ENCODE data around the gene AURKAIP1.

The AURKAIP1 gene

DNA sequence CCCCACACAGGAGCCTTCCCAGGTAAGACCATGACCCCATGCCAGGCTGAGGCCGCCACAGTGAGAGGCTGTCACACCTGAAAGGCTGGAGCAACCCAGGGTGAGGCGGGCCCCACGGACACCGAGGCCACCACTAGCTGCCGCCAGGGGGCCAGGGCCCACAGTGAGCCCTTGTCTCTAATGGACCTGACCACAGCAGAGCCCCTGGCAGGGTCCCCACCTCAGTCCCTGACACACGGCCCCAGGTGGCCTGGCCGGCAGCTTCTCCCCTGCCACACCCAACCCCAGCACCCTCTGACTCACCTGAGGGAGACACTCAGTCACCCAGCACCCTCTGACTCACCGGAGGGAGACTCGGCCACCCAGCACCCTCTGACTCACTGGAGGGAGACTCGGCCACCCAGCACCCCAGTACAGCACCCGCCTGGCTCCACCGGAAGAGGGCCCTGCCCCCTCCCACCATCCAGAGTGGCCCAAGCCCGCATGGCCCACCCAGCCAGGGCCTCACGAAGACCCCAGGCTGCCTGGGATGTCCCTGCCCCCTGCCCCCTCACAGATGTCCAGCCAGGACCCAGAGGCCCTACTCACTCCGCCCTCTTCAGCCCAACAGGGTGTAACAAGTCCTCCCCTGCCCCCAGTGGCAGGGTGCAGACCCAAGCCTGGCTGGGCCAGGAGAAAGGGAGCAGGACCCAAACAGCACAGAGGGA is 30.2 kb downstream of the AURKAIP1 start:
- H3K27me3 ChIP-seq (ENCODE audit: control insufficient read depth, insufficient read depth, low read length): no peaks in the 10 kb centered on the region
- no peak overlapping the region for H3K4me3 ChIP-seq (ENCODE audit: low read length)
- H3K9ac ChIP-seq (ENCODE audit: low read length): peak overlapping the region; percentile 43
- peaks cover 47% of the 10 kb centered on the region for H3K4me1 ChIP-seq (ENCODE audit: control insufficient read depth, insufficient read depth, low read length)
- H3K9me3 ChIP-seq (ENCODE audit: control insufficient read depth, low read length): no peaks in the 10 kb centered on the region
- no peaks in the 10 kb centered on the region for H3K36me3 ChIP-seq (ENCODE audit: control insufficient read depth, insufficient read depth, low read length)

- Histone ChIP-seq H3K27me3 (ENCODE audit: control insufficient read depth, insufficient read depth, low read length) (no peaks in the 10 kb centered on the region), H3K4me3 (ENCODE audit: low read length) (no peak overlapping the region), H3K9me3 (ENCODE audit: control insufficient read depth, low read length) (no peaks in the 10 kb centered on the region), H3K36me3 (ENCODE audit: control insufficient read depth, insufficient read depth, low read length) (no peaks in the 10 kb centered on the region), H3K4me1 (ENCODE audit: control insufficient read depth, insufficient read depth, low read length) (peaks cover 47% of the 10 kb centered on the region), H3K9ac (ENCODE audit: low read length) (peak overlapping the region; percentile 36)
These were observed 31.1 kb downstream of the AURKAIP1 start for GRCh38 chr1:1343811-1344421.

GRCh38 chr1:1342584-1343115 is 32.4 kb downstream of the AURKAIP1 start:
- no peaks in the 10 kb centered on the region for H3K9me3 ChIP-seq (ENCODE audit: control insufficient read depth, low read length)
- peaks cover 44% of the 10 kb centered on the region for H3K4me1 ChIP-seq (ENCODE audit: control insufficient read depth, insufficient read depth, low read length)
- H3K27me3 ChIP-seq (ENCODE audit: control insufficient read depth, insufficient read depth, low read length): no peaks in the 10 kb centered on the region
- H3K9ac ChIP-seq (ENCODE audit: low read length): no peak overlapping the region
- no peak overlapping the region for H3K4me3 ChIP-seq (ENCODE audit: low read length)
- no peaks in the 10 kb centered on the region for H3K36me3 ChIP-seq (ENCODE audit: control insufficient read depth, insufficient read depth, low read length)

GRCh38 chr1:1342061-1342562 is 32.9 kb downstream of the AURKAIP1 start:
- Histone ChIP-seq H3K36me3 (ENCODE audit: control insufficient read depth, insufficient read depth, low read length) (no peaks in the 10 kb centered on the region), H3K27me3 (ENCODE audit: control insufficient read depth, insufficient read depth, low read length) (no peaks in the 10 kb centered on the region), H3K9ac (ENCODE audit: low read length) (no peak overlapping the region), H3K4me3 (ENCODE audit: low read length) (no peak overlapping the region), H3K4me1 (ENCODE audit: control insufficient read depth, insufficient read depth, low read length) (peaks cover 44% of the 10 kb centered on the region), H3K9me3 (ENCODE audit: control insufficient read depth, low read length) (no peaks in the 10 kb centered on the region)

GRCh38 chr1:1341549-1342021 is 33.4 kb downstream of the AURKAIP1 start:
- no peak overlapping the region for H3K9ac ChIP-seq (ENCODE audit: low read length)
- peaks cover 40% of the 10 kb centered on the region for H3K4me1 ChIP-seq (ENCODE audit: control insufficient read depth, insufficient read depth, low read length)
- no peak overlapping the region for H3K4me3 ChIP-seq (ENCODE audit: low read length)
- no peaks in the 10 kb centered on the region for H3K27me3 ChIP-seq (ENCODE audit: control insufficient read depth, insufficient read depth, low read length)
- no peaks in the 10 kb centered on the region for H3K36me3 ChIP-seq (ENCODE audit: control insufficient read depth, insufficient read depth, low read length)
- no peaks in the 10 kb centered on the region for H3K9me3 ChIP-seq (ENCODE audit: control insufficient read depth, low read length)

DNA sequence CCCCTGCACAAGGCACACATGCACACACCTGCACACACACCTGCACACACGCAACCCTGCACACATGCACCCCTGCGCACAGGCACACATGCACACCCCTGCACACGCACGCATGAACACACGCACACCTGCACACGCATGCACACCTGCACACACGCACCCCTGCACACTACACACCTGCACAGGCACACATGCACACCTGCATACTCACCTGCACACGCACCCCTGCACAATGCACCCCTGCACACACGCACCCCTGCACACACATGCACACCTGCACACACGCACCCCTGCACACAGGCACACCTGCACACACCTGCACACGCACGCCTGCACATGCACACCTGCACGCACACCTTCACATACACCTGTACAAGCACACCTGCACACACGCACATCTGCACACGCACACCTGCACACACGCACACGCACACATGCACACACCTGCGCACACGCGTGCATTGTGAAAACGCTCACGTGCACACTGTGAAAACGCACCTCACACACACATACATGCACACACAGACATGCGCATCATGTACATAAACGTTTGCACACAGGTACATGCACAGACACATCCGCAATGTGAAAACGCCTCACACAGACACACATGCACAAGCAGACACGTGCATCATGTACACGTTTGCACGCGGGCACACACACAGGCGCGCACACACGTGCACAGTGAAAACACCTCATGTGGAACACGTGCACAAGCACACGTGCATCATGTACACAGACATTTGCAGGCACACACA is 34.0 kb downstream of the AURKAIP1 start:
- no peaks in the 10 kb centered on the region for H3K36me3 ChIP-seq (ENCODE audit: control insufficient read depth, insufficient read depth, low read length)

GRCh38 chr1:1340185-1340584 is 34.8 kb downstream of the AURKAIP1 start:
- Histone ChIP-seq H3K9me3 (ENCODE audit: control insufficient read depth, low read length) (no peaks in the 10 kb centered on the region), H3K36me3 (ENCODE audit: control insufficient read depth, insufficient read depth, low read length) (no peaks in the 10 kb centered on the region), H3K27me3 (ENCODE audit: control insufficient read depth, insufficient read depth, low read length) (no peaks in the 10 kb centered on the region), H3K9ac (ENCODE audit: low read length) (no peak overlapping the region), H3K4me3 (ENCODE audit: low read length) (no peak overlapping the region), H3K4me1 (ENCODE audit: control insufficient read depth, insufficient read depth, low read length) (peaks cover 26% of the 10 kb centered on the region)

More for the DNA sequence above, 34.0 kb downstream of the AURKAIP1 start:
- H3K4me1 ChIP-seq (ENCODE audit: control insufficient read depth, insufficient read depth, low read length): peaks cover 34% of the 10 kb centered on the region
- no peaks in the 10 kb centered on the region for H3K9me3 ChIP-seq (ENCODE audit: control insufficient read depth, low read length)
- H3K9ac ChIP-seq (ENCODE audit: low read length): no peak overlapping the region
- H3K27me3 ChIP-seq (ENCODE audit: control insufficient read depth, insufficient read depth, low read length): no peaks in the 10 kb centered on the region
- H3K4me3 ChIP-seq (ENCODE audit: low read length): no peak overlapping the region

- Histone ChIP-seq H3K9me3 (ENCODE audit: control insufficient read depth, low read length) (no peaks in the 10 kb centered on the region), H3K4me3 (ENCODE audit: low read length) (no peak overlapping the region), H3K9ac (ENCODE audit: low read length) (no peak overlapping the region), H3K4me1 (ENCODE audit: control insufficient read depth, insufficient read depth, low read length) (peaks cover 9% of the 10 kb centered on the region), H3K36me3 (ENCODE audit: control insufficient read depth, insufficient read depth, low read length) (no peaks in the 10 kb centered on the region), H3K27me3 (ENCODE audit: control insufficient read depth, insufficient read depth, low read length) (no peaks in the 10 kb centered on the region)
These were observed 36.7 kb downstream of the AURKAIP1 start for GRCh38 chr1:1338278-1338677.

DNA sequence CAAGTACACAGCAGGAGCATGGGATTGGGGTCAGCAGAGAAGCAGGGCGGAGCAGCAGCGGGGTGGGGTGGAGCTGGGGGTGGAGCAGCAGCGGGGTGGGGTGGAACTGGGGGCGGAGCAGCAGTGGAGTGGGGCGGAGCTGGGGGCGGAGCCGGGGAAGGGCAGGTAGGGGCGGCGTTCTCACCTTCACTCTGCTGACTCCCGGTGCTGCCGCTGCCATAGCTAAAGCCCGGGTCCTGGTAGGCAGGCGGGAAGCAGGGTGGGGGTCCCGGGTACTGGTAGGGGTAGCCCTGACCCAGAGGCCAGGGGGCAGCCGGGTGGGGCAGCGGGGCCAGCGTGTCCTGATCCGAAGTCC is 37.2 kb downstream of the AURKAIP1 start:
- H3K36me3 ChIP-seq (ENCODE audit: control insufficient read depth, insufficient read depth, low read length): no peaks in the 10 kb centered on the region
- no peak overlapping the region for H3K4me3 ChIP-seq (ENCODE audit: low read length)
- H3K9me3 ChIP-seq (ENCODE audit: control insufficient read depth, low read length): no peaks in the 10 kb centered on the region
- no peaks in the 10 kb centered on the region for H3K27me3 ChIP-seq (ENCODE audit: control insufficient read depth, insufficient read depth, low read length)
- H3K9ac ChIP-seq (ENCODE audit: low read length): no peak overlapping the region
- peaks cover 14% of the 10 kb centered on the region for H3K4me1 ChIP-seq (ENCODE audit: control insufficient read depth, insufficient read depth, low read length)

GRCh38 chr1:1336931-1337792 is 37.8 kb downstream of the AURKAIP1 start:
- Histone ChIP-seq H3K4me1 (ENCODE audit: control insufficient read depth, insufficient read depth, low read length) (peaks cover 17% of the 10 kb centered on the region), H3K9me3 (ENCODE audit: control insufficient read depth, low read length) (no peaks in the 10 kb centered on the region), H3K27me3 (ENCODE audit: control insufficient read depth, insufficient read depth, low read length) (no peaks in the 10 kb centered on the region), H3K9ac (ENCODE audit: low read length) (no peak overlapping the region), H3K4me3 (ENCODE audit: low read length) (no peak overlapping the region), H3K36me3 (ENCODE audit: control insufficient read depth, insufficient read depth, low read length) (no peaks in the 10 kb centered on the region)

- no peak overlapping the region for H3K9ac ChIP-seq (ENCODE audit: low read length)
- no peak overlapping the region for H3K4me3 ChIP-seq (ENCODE audit: low read length)
- no peaks in the 10 kb centered on the region for H3K9me3 ChIP-seq (ENCODE audit: control insufficient read depth, low read length)
- H3K27me3 ChIP-seq (ENCODE audit: control insufficient read depth, insufficient read depth, low read length): peaks cover 3% of the 10 kb centered on the region
- peaks cover 18% of the 10 kb centered on the region for H3K4me1 ChIP-seq (ENCODE audit: control insufficient read depth, insufficient read depth, low read length)
- no peaks in the 10 kb centered on the region for H3K36me3 ChIP-seq (ENCODE audit: control insufficient read depth, insufficient read depth, low read length)
These were observed 38.6 kb downstream of the AURKAIP1 start for GRCh38 chr1:1336446-1336845.
